Measurements from ENCODE around the gene ANKRD35. TPM values are rescaled to one million over a fixed set of nuclear protein-coding genes. Genes with fewer than 3 reads are reported as not detected.

The ANKRD35 gene
- total RNA-seq, 1 donor from 2014 or later: 0.58 TPM

- no peak for TF ChIP-seq CTCF (IDR thresholded peaks at IDR 0.05; ENCODE audit: unreplicated experiment)
- no peaks in the 10 kb centered on the region for H3K36me3 Mint-ChIP-seq
- H3K27ac Mint-ChIP-seq: no peak overlapping the region
- no peaks in the 10 kb centered on the region for H3K9me3 Mint-ChIP-seq
- peaks cover 34% of the 10 kb centered on the region for H3K27me3 Mint-ChIP-seq (ENCODE audit: low read depth)
- DNase-seq (ENCODE audit: low spot score in 2 of 2, unreplicated experiment in 2 of 2): no peak
- peaks cover 15% of the 10 kb centered on the region for H3K4me1 Mint-ChIP-seq
- peak overlapping the region; percentile 80 for H3K4me3 Mint-ChIP-seq
These were observed 724 bp upstream of the ANKRD35 start for GRCh38 chr1:145886390-145886789.

GRCh38 chr1:145884675-145885074 lies 991 bp downstream of the ANKRD35 start:
- no peaks in the 10 kb centered on the region for H3K9me3 Mint-ChIP-seq
- peak overlapping the region; percentile 80 for H3K4me3 Mint-ChIP-seq
- no peak overlapping the region for H3K27ac Mint-ChIP-seq
- H3K36me3 Mint-ChIP-seq: no peaks in the 10 kb centered on the region
- no peak for TF ChIP-seq CTCF (IDR thresholded peaks at IDR 0.05; ENCODE audit: unreplicated experiment)
- DNase-seq (ENCODE audit: low spot score in 2 of 2, unreplicated experiment in 2 of 2): no peak
- peaks cover 36% of the 10 kb centered on the region for H3K27me3 Mint-ChIP-seq (ENCODE audit: low read depth)
- H3K4me1 Mint-ChIP-seq: peaks cover 15% of the 10 kb centered on the region

GRCh38 chr1:145879775-145880174 lies 5.9 kb downstream of the ANKRD35 start:
- no peak for DNase-seq (ENCODE audit: low spot score in 2 of 2, unreplicated experiment in 2 of 2)
- H3K4me1 Mint-ChIP-seq: peaks cover 14% of the 10 kb centered on the region
- no peaks in the 10 kb centered on the region for H3K36me3 Mint-ChIP-seq
- peak overlapping the region; percentile 37 for H3K27ac Mint-ChIP-seq
- H3K27me3 Mint-ChIP-seq (ENCODE audit: low read depth): peaks cover 36% of the 10 kb centered on the region
- TF ChIP-seq CTCF (IDR thresholded peaks at IDR 0.05; ENCODE audit: unreplicated experiment): no peak
- H3K9me3 Mint-ChIP-seq: no peaks in the 10 kb centered on the region
- H3K4me3 Mint-ChIP-seq: no peak overlapping the region

GRCh38 chr1:145878724-145879123 lies 6.9 kb downstream of the ANKRD35 start:
- no peak for DNase-seq (ENCODE audit: low spot score in 2 of 2, unreplicated experiment in 2 of 2)
- Mint-ChIP-seq H3K9me3 (no peaks in the 10 kb centered on the region), H3K27ac (no peak overlapping the region), H3K36me3 (no peaks in the 10 kb centered on the region), H3K27me3 (ENCODE audit: low read depth) (peaks cover 28% of the 10 kb centered on the region), H3K4me3 (no peak overlapping the region), H3K4me1 (peaks cover 13% of the 10 kb centered on the region)
- no peak for TF ChIP-seq CTCF (IDR thresholded peaks at IDR 0.05; ENCODE audit: unreplicated experiment)

- peaks cover 30% of the 10 kb centered on the region for H3K27me3 Mint-ChIP-seq (ENCODE audit: low read depth)
These were observed 7.7 kb downstream of the ANKRD35 start for GRCh38 chr1:145877923-145878486.

More at GRCh38 chr1:145877923-145878486, 7.7 kb downstream of the ANKRD35 start:
- no peak overlapping the region for H3K4me3 Mint-ChIP-seq
- no peak for TF ChIP-seq CTCF (IDR thresholded peaks at IDR 0.05; ENCODE audit: unreplicated experiment)
- no peak for DNase-seq (ENCODE audit: low spot score in 2 of 2, unreplicated experiment in 2 of 2)
- H3K4me1 Mint-ChIP-seq: peaks cover 14% of the 10 kb centered on the region
- no peaks in the 10 kb centered on the region for H3K9me3 Mint-ChIP-seq
- H3K27ac Mint-ChIP-seq: no peak overlapping the region
- H3K36me3 Mint-ChIP-seq: no peaks in the 10 kb centered on the region
